Head of caudate nucleus (tissue), 42 donors: ENCODE measurements around the gene GPI.
"Not testable (repeated sequence)": the region's sequence is repeated elsewhere in the genome, so short reads cannot be mapped to it uniquely, and the experiment has no call there.

Experiments
- DNase-seq, 42 donors: peaks; one replicate each; pipeline versions ENCODE4 v3.0.0 to v3.0.0-alpha.2; 2020 to 2021; ENCODE audit warnings: mixed read lengths in 7 of 42
- intact Hi-C: fragments of 100-400 bp; cut with DNase I; formaldehyde crosslinking; loops from one replicate; pipeline ENCODE4 v1.15.0; 2022

The GPI gene

DNA sequence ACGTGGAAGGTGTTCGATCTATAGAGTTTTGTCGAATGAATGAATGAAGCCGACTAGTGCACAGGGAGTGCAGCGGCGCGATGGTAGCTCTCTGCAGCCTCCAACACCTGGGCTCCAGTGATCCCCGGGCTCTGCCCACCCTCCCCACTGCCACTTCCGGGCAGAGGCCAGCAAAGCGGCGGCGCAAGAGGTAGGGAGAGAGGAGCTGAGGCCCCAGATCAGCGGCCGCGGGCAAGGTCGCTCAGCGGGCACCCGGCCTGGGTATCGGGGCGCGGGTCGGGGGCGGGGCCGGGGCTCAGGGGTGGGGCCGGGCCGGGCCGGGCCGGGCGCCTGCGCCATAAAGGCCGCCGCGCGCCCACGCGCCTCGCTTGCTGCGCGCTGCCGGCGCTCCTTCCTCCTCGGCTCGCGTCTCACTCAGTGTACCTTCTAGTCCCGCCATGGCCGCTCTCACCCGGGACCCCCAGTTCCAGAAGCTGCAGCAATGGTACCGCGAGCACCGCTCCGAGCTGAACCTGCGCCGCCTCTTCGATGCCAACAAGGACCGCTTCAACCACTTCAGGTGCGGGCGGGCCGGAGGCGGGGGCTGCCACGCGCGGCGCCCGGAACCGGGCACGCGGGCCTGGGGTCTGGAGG lies at the start of gene GPI:
GPI (plus strand) TSS at position 367 of the 633 bp plus-strand sequence; CDS start at position 438, 71 bp downstream.
- intact Hi-C loops = loop anchor here (10.0 kb wide), 1 partner anchor 60 kb away; the partner anchor contains the start of gene UBA2
- peak in 41 of 42 donors; percentile 38 to 86 (median 71) for DNase-seq

DNA sequence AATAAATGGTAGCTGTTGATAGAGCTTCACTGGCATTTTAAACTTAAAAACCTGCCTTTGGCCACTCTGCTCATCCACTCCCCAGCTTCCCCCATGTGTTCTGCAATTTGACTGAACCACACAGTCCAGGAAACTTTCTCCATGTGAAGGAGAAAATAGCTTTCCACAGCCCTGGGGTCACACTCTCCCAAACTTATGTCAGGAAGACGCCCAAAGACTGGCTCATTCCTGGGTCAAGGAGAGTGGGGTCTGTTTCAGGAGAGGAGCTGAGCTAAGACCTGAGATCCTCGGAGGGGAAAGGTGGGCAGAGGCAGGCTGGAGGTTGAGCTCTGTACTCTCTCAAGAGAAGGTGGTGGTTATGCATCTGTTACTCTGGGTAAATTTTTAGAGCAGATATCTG lies 48.7 kb upstream of the GPI start:
- DNase-seq = no peak
- intact Hi-C loops = no loop called here

DNA sequence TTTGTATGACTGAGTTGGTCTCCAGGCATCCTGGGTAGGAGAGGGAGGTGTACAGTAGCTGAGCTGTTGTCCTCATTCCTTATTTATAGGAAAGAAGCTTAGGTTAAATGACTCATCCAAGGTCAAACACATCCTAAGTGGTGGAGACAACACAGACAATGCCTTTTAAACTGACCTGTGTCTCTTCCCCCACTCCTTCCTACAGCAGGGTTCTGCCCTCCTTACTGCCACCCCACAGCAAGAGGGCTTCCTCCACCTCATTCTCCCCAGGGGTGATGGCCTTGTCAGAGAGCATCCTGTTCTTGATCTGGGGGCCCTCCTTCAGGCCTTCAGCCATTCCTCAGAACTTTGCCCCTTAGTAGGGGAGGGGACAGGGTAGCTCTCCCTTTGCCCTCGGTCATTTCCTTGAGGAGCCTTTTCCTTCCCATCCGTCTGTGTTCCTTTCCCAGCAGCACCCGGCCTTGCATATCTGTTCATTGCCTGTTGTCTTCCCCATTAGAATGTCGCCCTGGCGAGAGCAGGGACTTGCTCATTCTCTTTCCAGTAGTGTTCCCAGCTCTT lies 48.2 kb upstream of the GPI start:
- intact Hi-C loops = no loop called here

DNA sequence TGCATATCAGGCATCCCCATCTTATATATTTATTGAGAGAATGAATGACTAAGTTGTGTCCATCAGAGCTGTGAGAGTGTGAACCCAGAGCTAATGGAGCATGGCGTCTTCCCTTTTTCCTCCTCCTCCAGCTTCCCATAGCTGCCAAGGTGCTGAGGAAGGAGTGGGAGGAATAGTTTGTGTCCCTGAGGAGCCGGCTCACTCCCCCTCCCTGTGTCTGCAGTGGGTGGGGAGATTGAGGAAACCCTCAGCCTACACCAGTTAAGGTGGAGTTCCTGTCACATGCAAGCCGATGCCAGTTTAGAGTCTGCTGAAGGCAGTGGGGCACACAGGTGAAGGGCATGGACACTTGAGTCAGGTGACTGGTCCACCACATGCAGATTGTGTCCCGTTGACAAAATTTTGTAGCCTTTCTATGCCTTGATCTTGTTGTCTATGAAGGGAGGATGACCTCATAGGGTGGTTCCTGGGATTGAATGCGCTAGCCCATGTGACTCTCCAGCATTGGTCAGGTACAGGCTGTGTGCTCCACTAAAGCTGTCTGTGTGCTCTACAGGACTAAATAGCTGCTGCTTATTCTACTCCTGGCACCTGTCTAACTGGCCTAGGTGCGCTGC lies 47.6 kb upstream of the GPI start:
- DNase-seq = peak in 29 of 42 donors; percentile 14 to 76 (median 34)
- intact Hi-C loops = no loop called here

More for the DNA sequence above, 48.2 kb upstream of the GPI start:
- no peak for DNase-seq

DNA sequence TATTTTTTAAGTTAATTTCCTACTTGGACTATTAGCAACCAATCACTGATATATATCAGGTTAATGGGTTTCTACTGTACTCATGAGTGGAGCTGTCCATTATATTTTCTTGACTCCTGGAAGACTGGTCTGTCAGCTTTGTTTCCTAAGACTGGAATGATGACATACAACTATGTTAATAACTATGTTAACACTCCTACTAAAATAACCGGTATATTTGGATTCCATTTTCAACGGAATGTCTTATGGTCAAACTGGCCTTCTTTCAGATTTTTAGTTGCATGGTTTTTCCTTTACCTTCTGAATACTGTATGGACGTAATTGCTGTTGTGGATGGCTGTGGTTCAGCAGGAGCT lies 45.8 kb upstream of the GPI start:
- no peak for DNase-seq
- intact Hi-C loops = no loop called here

DNA sequence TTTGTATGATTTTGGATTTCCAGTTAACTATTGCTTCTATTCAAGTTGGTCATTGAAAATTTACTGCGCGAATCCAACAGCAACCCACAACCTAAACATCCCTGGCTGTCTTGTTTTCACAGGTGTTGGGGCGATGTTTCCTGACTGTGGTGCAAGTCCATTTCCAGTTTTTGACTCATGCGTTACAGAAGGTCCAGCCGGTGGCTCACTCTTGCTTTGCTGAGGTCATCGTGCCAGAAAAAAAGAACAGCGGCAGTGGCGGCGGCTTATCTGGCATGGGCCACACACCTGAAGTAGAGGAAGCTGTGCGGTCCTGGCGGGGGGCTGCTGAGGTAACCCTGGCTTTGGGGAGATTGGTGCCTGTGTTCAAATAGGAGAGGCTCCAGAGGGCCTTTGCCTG lies 45.2 kb upstream of the GPI start:
- peak in 1 of 42 donors; percentile 7 for DNase-seq
- intact Hi-C loops = no loop called here

DNA sequence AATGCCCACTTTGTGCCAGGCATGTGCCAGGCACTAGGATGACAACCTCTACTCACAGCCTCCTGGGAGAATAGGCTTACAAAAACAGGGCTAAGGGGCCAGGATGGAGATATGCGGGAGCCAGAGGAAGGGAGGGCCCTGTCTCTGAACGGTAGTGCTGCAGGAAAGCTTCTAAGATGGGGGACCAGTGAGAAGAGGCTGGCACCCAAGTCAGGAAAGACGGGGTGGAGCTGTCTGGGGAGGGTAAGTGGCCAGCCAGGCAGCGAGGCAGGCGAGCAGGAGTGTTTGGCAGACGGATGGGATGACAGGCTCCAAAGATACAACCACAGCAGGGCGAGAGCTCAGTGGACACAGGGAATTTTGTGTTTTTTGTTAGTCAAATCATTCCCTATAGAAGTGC lies 44.7 kb upstream of the GPI start:
- intact Hi-C loops = no loop called here
- DNase-seq = peak in 11 of 42 donors; percentile 4 to 57 (median 29)

DNA sequence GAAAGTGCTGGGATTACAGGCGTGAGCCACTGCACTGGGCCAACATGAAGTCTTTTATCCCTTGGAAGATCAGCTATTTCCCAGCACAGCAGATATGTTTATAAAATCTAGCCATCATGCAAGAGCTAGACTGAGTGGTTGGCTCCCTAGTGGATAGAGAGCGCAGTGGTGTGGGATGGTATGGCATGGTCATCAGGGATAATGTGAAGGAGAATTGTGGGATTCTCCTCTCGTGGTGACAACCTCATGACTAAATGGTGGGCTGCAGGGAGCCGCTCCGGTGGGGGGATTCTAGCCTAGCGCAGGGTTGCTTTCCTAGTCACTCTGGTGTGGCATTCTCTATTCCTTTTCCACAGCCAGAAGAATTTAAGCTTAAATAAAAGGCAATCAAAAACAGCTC lies 43.3 kb upstream of the GPI start:
- DNase-seq = no peak
- intact Hi-C loops = no loop called here

DNA sequence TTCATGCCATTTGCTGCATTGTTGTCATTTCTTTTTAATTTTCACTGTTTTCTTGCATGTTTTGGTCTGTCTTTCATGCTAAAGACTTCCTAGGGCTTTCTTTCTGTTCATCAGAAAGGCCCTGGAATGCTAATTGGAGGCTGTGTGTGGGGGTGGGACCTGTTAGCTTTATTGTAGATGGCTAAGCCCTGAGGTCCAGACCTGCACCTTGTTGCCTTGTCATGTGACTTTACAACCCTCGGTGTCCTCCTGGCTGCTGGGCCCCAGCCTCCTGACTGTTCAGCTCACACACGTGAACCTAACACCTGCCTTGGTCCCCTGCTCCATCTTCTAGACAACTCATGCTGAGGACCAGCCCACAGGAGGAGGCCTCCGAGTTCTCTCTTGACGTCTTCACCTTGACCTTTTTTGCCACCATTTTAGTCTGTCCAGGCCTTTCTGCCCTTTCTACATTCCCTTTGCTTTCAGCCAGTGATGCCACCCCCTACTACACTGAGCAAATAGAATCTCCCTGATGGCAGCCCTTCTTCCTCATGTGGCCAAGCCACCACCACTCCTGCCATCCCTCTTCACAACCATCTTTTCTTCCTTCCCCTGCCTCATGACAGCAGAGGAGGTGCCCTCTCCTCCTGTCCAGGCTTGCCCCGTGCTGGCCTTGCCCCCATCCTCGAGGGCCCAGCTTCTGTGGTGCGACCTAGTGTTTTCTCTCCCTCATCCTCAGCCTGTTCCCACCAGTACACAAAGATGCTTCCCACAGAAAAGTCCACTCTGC lies 41.4 kb upstream of the GPI start:
- DNase-seq = no peak
- intact Hi-C loops = no loop called here

DNA sequence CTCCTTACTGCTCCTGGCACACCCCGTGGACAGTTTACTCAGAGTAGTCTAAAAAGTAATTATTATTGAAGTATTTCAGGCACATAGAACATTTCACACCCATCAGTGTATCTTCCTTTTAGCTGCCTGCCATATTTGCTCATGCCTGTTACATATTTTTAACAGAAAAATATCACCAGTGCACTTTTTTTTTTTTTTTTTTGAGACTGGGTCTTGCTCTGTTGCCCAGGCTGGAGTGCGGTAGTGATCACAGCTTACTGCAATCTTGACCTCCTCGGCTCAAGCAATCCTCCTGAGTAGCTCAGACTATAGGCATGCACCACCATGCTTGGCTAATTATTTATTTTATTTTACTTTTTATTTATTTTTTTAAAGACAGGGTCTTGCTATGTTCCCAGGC lies 40.7 kb upstream of the GPI start:
- intact Hi-C loops = no loop called here
- DNase-seq = no peak

DNA sequence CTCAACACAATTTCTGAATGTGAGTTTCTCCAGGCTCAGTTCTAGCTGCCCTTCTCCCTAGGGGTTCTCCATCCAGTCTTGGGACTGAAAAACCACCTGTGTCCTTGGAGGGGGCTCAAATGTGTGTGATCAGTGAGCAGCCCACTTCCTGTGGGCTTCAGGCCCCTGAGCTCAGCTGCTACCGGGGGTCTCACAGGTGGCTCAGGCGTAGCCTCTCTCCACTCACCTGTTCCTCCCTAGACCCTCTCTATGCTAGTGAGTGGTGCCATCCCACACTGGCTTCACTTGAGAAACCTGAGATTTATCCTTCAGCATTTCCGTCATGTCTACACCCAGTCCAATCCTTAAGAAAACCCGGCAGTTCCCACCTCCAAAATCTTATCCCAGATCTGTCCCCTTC lies 39.8 kb upstream of the GPI start:
- no peak for DNase-seq
- intact Hi-C loops = no loop called here

DNA sequence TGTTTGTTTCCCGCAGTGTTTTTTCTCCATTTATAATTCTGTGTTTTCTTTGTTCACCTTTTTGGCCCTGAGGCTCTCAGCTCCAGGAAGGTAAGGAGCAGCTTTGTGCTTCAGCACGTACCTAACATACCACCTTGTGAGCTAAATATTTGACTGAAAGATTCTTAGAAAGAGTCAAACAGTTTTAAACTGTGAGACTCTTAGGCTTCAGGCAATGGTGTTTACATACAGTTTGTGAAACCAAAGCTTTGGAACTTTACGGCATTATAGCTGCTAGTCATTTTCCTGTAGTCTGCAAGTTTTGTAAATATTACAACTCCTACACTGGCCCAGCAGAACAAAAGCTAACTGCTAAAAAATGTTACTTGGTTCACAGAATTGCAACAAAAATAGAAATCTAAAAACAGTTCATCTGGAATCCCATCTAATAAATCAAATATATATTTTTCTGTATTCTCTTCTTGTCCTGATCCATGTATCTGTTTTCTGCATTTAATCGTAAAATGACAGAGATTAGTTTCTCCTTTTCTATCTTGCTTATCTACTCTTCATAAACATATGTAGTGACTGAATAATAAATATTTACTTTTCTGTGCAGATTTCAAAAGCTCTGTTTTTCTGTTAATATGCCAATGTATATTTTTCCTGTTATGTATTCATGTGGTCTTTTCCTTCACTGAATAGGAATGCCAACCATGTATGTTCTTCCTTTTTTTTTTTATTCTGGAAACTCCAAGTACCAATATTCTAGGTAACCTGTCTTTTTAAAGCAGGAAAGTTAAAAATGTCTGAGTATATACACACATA lies 38.8 kb upstream of the GPI start:
- intact Hi-C loops = no loop called here
- DNase-seq = no peak

DNA sequence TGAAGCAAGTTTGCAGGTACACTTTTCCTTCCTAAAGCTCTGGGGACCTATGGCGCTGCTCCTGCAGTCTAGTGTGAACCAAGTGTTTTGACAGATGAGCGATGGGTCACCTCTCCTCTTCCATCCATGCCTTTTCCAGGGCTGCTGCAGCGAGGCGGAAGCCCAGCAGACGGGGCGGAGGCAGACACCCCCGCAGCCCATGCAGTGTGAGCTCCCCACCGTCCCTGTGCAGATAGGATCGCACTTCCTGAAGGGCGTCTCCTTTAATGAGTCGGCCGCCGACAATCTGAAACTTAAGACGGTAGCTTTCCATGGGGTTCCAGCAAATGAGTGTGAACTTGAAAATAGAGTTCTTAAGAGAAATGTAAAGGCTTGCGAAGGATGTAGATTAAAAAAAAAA lies 37.1 kb upstream of the GPI start:
- intact Hi-C loops = no loop called here
- DNase-seq = no peak

DNA sequence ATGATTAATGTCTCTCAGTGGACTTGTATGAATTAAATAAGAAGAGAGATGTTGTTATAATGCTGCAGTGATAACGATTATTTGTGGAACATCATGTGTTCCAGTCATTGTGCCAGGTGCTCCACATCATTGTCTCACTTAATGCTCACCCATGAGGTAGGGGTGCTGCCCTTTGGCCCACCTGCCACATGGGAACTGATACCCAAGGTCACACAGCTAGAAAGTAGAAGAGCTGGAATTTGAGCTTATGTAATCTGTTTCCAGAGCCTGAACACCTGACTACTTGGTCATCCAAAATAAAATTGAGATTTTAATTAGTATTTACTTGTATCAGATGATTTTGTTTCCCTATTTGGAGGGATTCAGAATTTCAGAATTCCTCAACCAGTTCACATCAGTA lies 36.0 kb upstream of the GPI start:
- intact Hi-C loops = no loop called here
- no peak for DNase-seq

DNA sequence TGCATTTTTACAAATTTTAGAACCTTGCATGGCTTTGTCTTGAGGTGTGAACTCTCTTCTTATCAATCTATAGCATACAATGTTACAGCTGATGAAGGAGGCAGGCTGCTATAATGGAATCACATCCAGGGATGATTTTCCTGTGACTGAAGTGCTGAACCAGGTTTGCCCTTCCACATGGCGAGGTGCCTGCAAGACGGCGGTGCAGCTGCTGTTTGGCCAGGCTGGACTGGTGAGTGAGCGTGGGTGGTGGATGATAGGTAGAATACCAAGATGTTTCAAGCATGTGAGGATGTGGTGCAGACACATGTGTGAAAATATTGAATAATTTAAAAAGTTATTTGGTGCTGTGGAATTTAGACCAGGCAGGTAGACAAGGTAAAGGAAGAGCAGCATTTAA lies 34.9 kb upstream of the GPI start:
- no peak for DNase-seq
- intact Hi-C loops = loop anchor here (10.0 kb wide), 1 partner anchor 85 kb away; no protein-coding TSS in a partner anchor

DNA sequence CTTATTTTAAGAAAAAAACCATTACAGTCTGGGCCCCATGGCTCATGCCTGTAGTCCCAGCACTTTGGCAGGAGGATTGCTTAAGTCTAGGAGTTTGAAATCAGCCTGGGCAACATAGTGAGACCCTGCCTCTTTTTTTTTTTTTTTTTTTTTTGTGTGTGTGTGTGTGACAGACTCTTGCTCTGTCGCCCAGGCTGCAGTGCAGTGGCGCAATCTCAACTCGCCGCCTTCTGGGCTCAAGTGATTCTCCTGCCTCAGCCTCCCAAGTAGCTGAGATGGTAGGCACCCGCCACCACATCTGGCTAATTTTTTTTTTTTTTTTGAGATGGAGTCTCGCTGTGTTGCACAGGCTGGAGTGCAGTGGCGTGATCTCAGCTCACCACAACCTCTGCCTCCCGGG lies 34.4 kb upstream of the GPI start:
- intact Hi-C loops = loop anchor here (10.0 kb wide), 1 partner anchor 86 kb away; no protein-coding TSS in a partner anchor

DNA sequence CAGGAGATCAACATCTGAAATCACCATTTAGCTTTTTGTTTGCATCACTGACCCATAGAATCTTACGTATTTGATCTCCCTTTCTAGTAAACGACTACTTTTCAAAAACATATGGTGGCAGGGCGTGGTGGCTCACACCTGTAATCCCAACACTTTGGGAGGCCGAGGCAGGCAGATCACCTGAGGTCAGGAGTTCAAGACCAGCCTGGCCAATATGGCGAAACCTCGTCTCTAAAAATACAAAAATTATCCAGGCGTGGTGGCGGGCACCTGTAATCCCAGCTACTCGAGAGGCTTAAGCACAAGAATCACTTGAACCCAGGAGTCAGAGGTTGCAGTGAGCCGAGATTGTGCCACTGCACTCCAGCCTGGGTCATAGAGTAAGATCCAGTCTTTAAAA lies 33.4 kb upstream of the GPI start:
- DNase-seq = not testable (repeated sequence)
- intact Hi-C loops = loop anchor here (10.0 kb wide), 1 partner anchor 87 kb away; no protein-coding TSS in a partner anchor

More for the DNA sequence above, 34.4 kb upstream of the GPI start:
- DNase-seq = not testable (repeated sequence)

DNA sequence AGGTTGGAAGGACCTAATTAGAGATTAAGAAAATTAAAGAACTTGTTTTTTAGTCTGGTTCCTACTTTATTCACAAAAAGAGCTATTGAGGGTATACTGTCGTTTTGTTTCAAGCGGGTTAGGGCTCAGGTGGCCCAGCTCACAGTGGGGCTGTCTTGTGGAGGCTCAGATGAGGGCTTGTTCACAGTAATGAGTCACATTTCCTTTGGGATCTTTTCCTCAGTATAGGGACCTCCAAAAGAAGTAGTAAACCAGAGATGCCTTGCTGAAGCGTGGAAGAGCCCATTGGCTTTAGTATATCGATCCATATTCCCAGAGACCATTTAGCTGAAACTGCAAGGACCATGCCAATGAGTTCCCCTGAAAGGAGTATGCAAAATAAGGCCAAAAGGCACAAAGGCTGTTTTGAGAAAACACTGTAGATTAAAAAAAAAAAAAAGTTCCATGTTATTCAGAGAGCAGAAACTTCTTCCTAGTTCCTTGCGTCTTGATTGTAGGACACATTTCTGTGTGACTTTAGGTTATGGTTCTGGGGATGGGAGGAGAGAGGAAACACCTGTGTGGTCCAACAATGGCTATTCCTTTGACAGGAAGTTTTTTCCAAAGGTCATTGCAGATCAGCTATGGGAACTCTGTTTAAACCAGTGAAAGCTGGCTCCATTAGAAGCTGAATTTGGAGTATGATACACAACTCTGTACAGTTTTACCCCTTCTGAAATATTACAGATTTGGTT lies 32.8 kb upstream of the GPI start:
- DNase-seq = no peak
- intact Hi-C loops = loop anchor here (10.0 kb wide), 1 partner anchor 87 kb away; no protein-coding TSS in a partner anchor
